Activated CD4-positive, alpha-beta T cell treated with anti-CD3 and anti-CD28 coated beads, Interleukin-2, amount 10 ng/mL, durations not matched to agents 24 days and 14 days (primary cell): ENCODE results near the gene ASPHD2. TPM values are rescaled to one million over a fixed set of nuclear protein-coding genes. Genes with fewer than 3 reads are reported as not detected.
A peak's percentile ranks its signal among the peaks of the same experiment; 100 is the strongest.

Experiments used
- DNase-seq: peaks from one replicate; pipeline ENCODE4 v3.0.0; 2022
- H3K27ac Mint-ChIP-seq: one replicate; pipeline ENCODE4 v1.8.0; 2022; ENCODE audit warnings: mild to moderate bottlenecking, mixed read lengths
- H3K27me3 Mint-ChIP-seq: one replicate; pipeline ENCODE4 v1.8.0; 2022; ENCODE audit warnings: mixed read lengths
- H3K36me3 Mint-ChIP-seq: one replicate; pipeline ENCODE4 v1.8.0; 2022; ENCODE audit warnings: low read depth, mild to moderate bottlenecking, mixed read lengths
- H3K4me1 Mint-ChIP-seq: one replicate; pipeline ENCODE4 v1.8.0; 2021; ENCODE audit warnings: mixed read lengths
- H3K4me3 Mint-ChIP-seq: one replicate; pipeline ENCODE4 v1.8.0; 2022; ENCODE audit warnings: mild to moderate bottlenecking, moderate library complexity, mixed read lengths
- H3K9me3 Mint-ChIP-seq: one replicate; pipeline ENCODE4 v1.8.0; 2021; ENCODE audit warnings: mixed read lengths
- intact Hi-C: fragments of 100-400 bp; cut with micrococcal nuclease; formaldehyde crosslinking; loops from one replicate; pipeline ENCODE4 v1.15.1; 2023
- total RNA-seq: library from RNA; stranded (reverse); gene quantifications from 2 replicates; pipeline ENCODE4 v1.2.3, GENCODE V29; 2022

Gene ASPHD2
- total RNA-seq: 19.4 and 20.7 TPM in 2 replicates

GRCh38 chr22:26428515-26429457, at the start of gene ASPHD2:
Gene ASPHD2, plus strand, starts transcription at chr22:26429260. Its CDS starts 4,356 bp downstream, at chr22:26433616.
- intact Hi-C loops: loop anchor here (2.0 kb wide), 1 partner anchor 236 kb away; no protein-coding TSS in a partner anchor
- Mint-ChIP-seq H3K9me3 (peaks cover 1% of the 10 kb centered on the region), H3K27ac (peak within 1 kb of the TSS; percentile 97), H3K4me1 (peaks cover 49% of the 10 kb centered on the region), H3K4me3 (peak within 1 kb of the TSS; percentile 94), H3K36me3 (peaks cover 29% of the 10 kb centered on the region), H3K27me3 (peaks cover 9% of the 10 kb centered on the region)
- peak; percentile 94 for DNase-seq

- Mint-ChIP-seq H3K27me3 (peaks cover 41% of the 10 kb centered on the region), H3K4me1 (peaks cover 5% of the 10 kb centered on the region), H3K36me3 (no peaks in the 10 kb centered on the region), H3K9me3 (no peaks in the 10 kb centered on the region), H3K27ac (no peak overlapping the region), H3K4me3 (no peak overlapping the region)
- no peak for DNase-seq
- intact Hi-C loops: no loop called here
These were observed 48.8 kb upstream of the ASPHD2 start for GRCh38 chr22:26380072-26380830.

GRCh38 chr22:26382782-26383181, 46.3 kb upstream of the ASPHD2 start:
- H3K36me3 Mint-ChIP-seq: no peaks in the 10 kb centered on the region
- intact Hi-C loops: no loop called here
- no peak overlapping the region for H3K4me3 Mint-ChIP-seq
- no peak for DNase-seq
- H3K4me1 Mint-ChIP-seq: no peaks in the 10 kb centered on the region
- H3K27me3 Mint-ChIP-seq: peaks cover 35% of the 10 kb centered on the region
- no peaks in the 10 kb centered on the region for H3K9me3 Mint-ChIP-seq
- no peak overlapping the region for H3K27ac Mint-ChIP-seq

GRCh38 chr22:26383968-26384556, 45.0 kb upstream of the ASPHD2 start:
- Mint-ChIP-seq H3K4me1 (no peaks in the 10 kb centered on the region), H3K9me3 (no peaks in the 10 kb centered on the region), H3K27me3 (peaks cover 38% of the 10 kb centered on the region), H3K4me3 (no peak overlapping the region), H3K36me3 (no peaks in the 10 kb centered on the region), H3K27ac (no peak overlapping the region)
- intact Hi-C loops: no loop called here
- DNase-seq: no peak

- H3K4me3 Mint-ChIP-seq: no peak overlapping the region
- DNase-seq: no peak
- no peaks in the 10 kb centered on the region for H3K36me3 Mint-ChIP-seq
- no peak overlapping the region for H3K27ac Mint-ChIP-seq
- intact Hi-C loops: no loop called here
- H3K27me3 Mint-ChIP-seq: peaks cover 38% of the 10 kb centered on the region
- no peaks in the 10 kb centered on the region for H3K9me3 Mint-ChIP-seq
- H3K4me1 Mint-ChIP-seq: no peaks in the 10 kb centered on the region
These were observed 43.9 kb upstream of the ASPHD2 start for GRCh38 chr22:26385164-26385563.

GRCh38 chr22:26389125-26389524, 39.9 kb upstream of the ASPHD2 start:
- intact Hi-C loops: no loop called here
- Mint-ChIP-seq H3K27me3 (peaks cover 21% of the 10 kb centered on the region), H3K4me3 (no peak overlapping the region), H3K27ac (no peak overlapping the region), H3K36me3 (no peaks in the 10 kb centered on the region), H3K4me1 (no peaks in the 10 kb centered on the region), H3K9me3 (no peaks in the 10 kb centered on the region)
- DNase-seq: no peak

- H3K36me3 Mint-ChIP-seq: no peaks in the 10 kb centered on the region
- no peak for DNase-seq
- intact Hi-C loops: no loop called here
- H3K4me1 Mint-ChIP-seq: no peaks in the 10 kb centered on the region
- no peak overlapping the region for H3K4me3 Mint-ChIP-seq
- H3K27ac Mint-ChIP-seq: no peak overlapping the region
- peaks cover 15% of the 10 kb centered on the region for H3K27me3 Mint-ChIP-seq
- no peaks in the 10 kb centered on the region for H3K9me3 Mint-ChIP-seq
These were observed 38.0 kb upstream of the ASPHD2 start for GRCh38 chr22:26391091-26391490.

GRCh38 chr22:26391623-26392022, 37.4 kb upstream of the ASPHD2 start:
- Mint-ChIP-seq H3K27me3 (peaks cover 15% of the 10 kb centered on the region), H3K4me1 (no peaks in the 10 kb centered on the region), H3K36me3 (no peaks in the 10 kb centered on the region), H3K27ac (no peak overlapping the region), H3K4me3 (no peak overlapping the region), H3K9me3 (no peaks in the 10 kb centered on the region)
- intact Hi-C loops: no loop called here
- DNase-seq: no peak

GRCh38 chr22:26393929-26394328, 35.1 kb upstream of the ASPHD2 start:
- no peak overlapping the region for H3K4me3 Mint-ChIP-seq
- intact Hi-C loops: no loop called here
- peaks cover 12% of the 10 kb centered on the region for H3K27me3 Mint-ChIP-seq
- H3K27ac Mint-ChIP-seq: no peak overlapping the region
- H3K36me3 Mint-ChIP-seq: no peaks in the 10 kb centered on the region
- H3K9me3 Mint-ChIP-seq: no peaks in the 10 kb centered on the region
- H3K4me1 Mint-ChIP-seq: peaks cover 2% of the 10 kb centered on the region
- no peak for DNase-seq

- DNase-seq: no peak
- Mint-ChIP-seq H3K4me1 (peaks cover 2% of the 10 kb centered on the region), H3K9me3 (no peaks in the 10 kb centered on the region), H3K36me3 (no peaks in the 10 kb centered on the region), H3K27me3 (peaks cover 9% of the 10 kb centered on the region), H3K4me3 (no peak overlapping the region), H3K27ac (no peak overlapping the region)
- intact Hi-C loops: no loop called here
These were observed 34.3 kb upstream of the ASPHD2 start for GRCh38 chr22:26394777-26395176.

- Mint-ChIP-seq H3K4me1 (peaks cover 2% of the 10 kb centered on the region), H3K4me3 (no peak overlapping the region)
- intact Hi-C loops: no loop called here
These were observed 33.1 kb upstream of the ASPHD2 start for GRCh38 chr22:26395926-26396325.

GRCh38 chr22:26398741-26399153, 30.3 kb upstream of the ASPHD2 start:
- intact Hi-C loops: loop anchor here (1.0 to 2.0 kb wide), 2 partner anchors 63 to 84 kb away; partner anchors contain the start of genes HPS4 and SRRD

More at GRCh38 chr22:26395926-26396325, 33.1 kb upstream of the ASPHD2 start:
- H3K9me3 Mint-ChIP-seq: no peaks in the 10 kb centered on the region
- peaks cover 5% of the 10 kb centered on the region for H3K27me3 Mint-ChIP-seq
- no peak for DNase-seq
- no peak overlapping the region for H3K27ac Mint-ChIP-seq
- H3K36me3 Mint-ChIP-seq: no peaks in the 10 kb centered on the region

GRCh38 chr22:26399289-26399688, 29.8 kb upstream of the ASPHD2 start:
- Mint-ChIP-seq H3K27ac (no peak overlapping the region), H3K4me3 (no peak overlapping the region), H3K9me3 (no peaks in the 10 kb centered on the region), H3K27me3 (peaks cover 4% of the 10 kb centered on the region), H3K36me3 (no peaks in the 10 kb centered on the region), H3K4me1 (peaks cover 7% of the 10 kb centered on the region)
- intact Hi-C loops: loop anchor here (2.0 kb wide), 1 partner anchor 84 kb away; the partner anchor contains the start of genes HPS4 and SRRD
- DNase-seq: no peak

More at GRCh38 chr22:26398741-26399153, 30.3 kb upstream of the ASPHD2 start:
- no peaks in the 10 kb centered on the region for H3K9me3 Mint-ChIP-seq
- H3K27ac Mint-ChIP-seq: no peak overlapping the region
- no peaks in the 10 kb centered on the region for H3K36me3 Mint-ChIP-seq
- no peak overlapping the region for H3K4me3 Mint-ChIP-seq
- H3K27me3 Mint-ChIP-seq: peaks cover 3% of the 10 kb centered on the region
- peak; percentile 86 for DNase-seq
- H3K4me1 Mint-ChIP-seq: peaks cover 4% of the 10 kb centered on the region
